WI38 (cell line): ENCODE measurements around the gene ANKRD18A.
A peak's percentile ranks its signal among the peaks of the same experiment; 100 is the strongest.

ENCODE experiments used
- H3K4me3 ChIP-seq: 2 replicates; pipeline ENCODE4 v1.5.1; 2011; ENCODE audit warnings: low read depth, mild to moderate bottlenecking, control low read depth, low read length
- CTCF ChIP-seq: IDR thresholded peaks from 2 replicates; pipeline ENCODE4 v1.5.1; 2012; ENCODE audit warnings: low read depth, mild to moderate bottlenecking, control low read depth, low read length

ANKRD18A gene

GRCh38 chr9:38620483-38621433 lies at the start of gene ANKRD18A:
Gene ANKRD18A, minus strand, starts transcription at chr9:38620596. Its CDS starts 311 bp downstream, at chr9:38620285.
- H3K4me3 ChIP-seq, result peak within 1 kb of the TSS; percentile 33
- TF ChIP-seq CTCF, result peak; percentile 38; the same call in 1 of the 2 replicates

GRCh38 chr9:38668791-38669466 lies 48.5 kb upstream of the ANKRD18A start:
- TF ChIP-seq CTCF, result no peak

GRCh38 chr9:38662763-38663593 lies 42.6 kb upstream of the ANKRD18A start:
- no peak overlapping the region for H3K4me3 ChIP-seq
- TF ChIP-seq CTCF, result no peak

More at GRCh38 chr9:38668791-38669466, 48.5 kb upstream of the ANKRD18A start:
- H3K4me3 ChIP-seq, result no peak overlapping the region

- no peak for TF ChIP-seq CTCF
These were observed 39.1 kb upstream of the ANKRD18A start for GRCh38 chr9:38659538-38659937.

GRCh38 chr9:38656896-38657295 lies 36.5 kb upstream of the ANKRD18A start:
- H3K4me3 ChIP-seq, result no peak overlapping the region
- no peak for TF ChIP-seq CTCF

More at GRCh38 chr9:38659538-38659937, 39.1 kb upstream of the ANKRD18A start:
- no peak overlapping the region for H3K4me3 ChIP-seq

- TF ChIP-seq CTCF, result no peak
- no peak overlapping the region for H3K4me3 ChIP-seq
These were observed 32.1 kb upstream of the ANKRD18A start for GRCh38 chr9:38652486-38652885.
